ENCODE data around the gene KEAP1. TPM values are rescaled to one million over a fixed set of nuclear protein-coding genes. Genes with fewer than 3 reads are reported as not detected.

Gene KEAP1
- polyA plus RNA-seq, 1 donor from 2014 or later = 39.0 TPM

GRCh38 chr19:10550336-10550735 lies 47.2 kb upstream of the KEAP1 start:
- Histone ChIP-seq H3K79me2 (replicated peaks; ENCODE audit: insufficient read depth, low read length) (peaks cover 3% of the 10 kb centered on the region), H3K4me2 (ENCODE audit: low read length) (no peak overlapping the region), H3K9ac (ENCODE audit: low read length) (no peak overlapping the region), H3K9me3 (ENCODE audit: low read length) (no peaks in the 10 kb centered on the region), H3K27me3 (ENCODE audit: insufficient read depth, low read depth, low read length) (no peaks in the 10 kb centered on the region), H2AFZ (ENCODE audit: low read depth, low read length) (no peak overlapping the region), H3K9me2 (ENCODE audit: insufficient read depth, low read length) (no peaks in the 10 kb centered on the region), H4K20me1 (ENCODE audit: insufficient read depth) (no peaks in the 10 kb centered on the region), H3K36me3 (ENCODE audit: insufficient read depth, low read length) (peaks cover 7% of the 10 kb centered on the region), H3F3A (ENCODE audit: insufficient read depth, low read length, poor library complexity, severe bottlenecking) (no peaks in the 10 kb centered on the region), H3K27ac (ENCODE audit: low read length) (no peak overlapping the region), H3K4me3 (ENCODE audit: low read length) (no peak overlapping the region)
- TF ChIP-seq MXI1 (conservative IDR thresholded peaks at IDR 0.05; ENCODE audit: poor library complexity, severe bottlenecking) = no peak
- TF ChIP-seq CTCF (IDR thresholded peaks at IDR 0.05; ENCODE audit: poor library complexity, severe bottlenecking) = no peak
- no peak for TF ChIP-seq SMC3 (conservative IDR thresholded peaks at IDR 0.05; ENCODE audit: poor library complexity)
- no peak for TF ChIP-seq TAF1 (IDR thresholded peaks at IDR 0.05; ENCODE audit: low read depth)
- no peak for TF ChIP-seq EP300 (conservative IDR thresholded peaks at IDR 0.05; ENCODE audit: poor library complexity, severe bottlenecking)
- TF ChIP-seq RAD21 (conservative IDR thresholded peaks at IDR 0.05) = no peak
- no peak for TF ChIP-seq EZH2 (IDR thresholded peaks at IDR 0.05; ENCODE audit: borderline replicate concordance, insufficient read depth, low read length, poor library complexity, severe bottlenecking)
- no peak for TF ChIP-seq POLR2AphosphoS5 (IDR thresholded peaks at IDR 0.05)
- TF ChIP-seq REST (IDR thresholded peaks at IDR 0.05; ENCODE audit: borderline replicate concordance) = no peak

- no peak overlapping the region for H3K4me3 ChIP-seq (ENCODE audit: low read length)
- no peak overlapping the region for H3K4me2 ChIP-seq (ENCODE audit: low read length)
- no peaks in the 10 kb centered on the region for H3K27me3 ChIP-seq (ENCODE audit: insufficient read depth, low read depth, low read length)
- H3F3A ChIP-seq (ENCODE audit: insufficient read depth, low read length, poor library complexity, severe bottlenecking) = no peaks in the 10 kb centered on the region
- no peak overlapping the region for H3K27ac ChIP-seq (ENCODE audit: low read length)
- peaks cover 7% of the 10 kb centered on the region for H3K36me3 ChIP-seq (ENCODE audit: insufficient read depth, low read length)
- no peak for TF ChIP-seq TAF1 (IDR thresholded peaks at IDR 0.05; ENCODE audit: low read depth)
- no peak for TF ChIP-seq SMC3 (conservative IDR thresholded peaks at IDR 0.05; ENCODE audit: poor library complexity)
- no peak for TF ChIP-seq CTCF (IDR thresholded peaks at IDR 0.05; ENCODE audit: poor library complexity, severe bottlenecking)
- no peak for TF ChIP-seq RAD21 (conservative IDR thresholded peaks at IDR 0.05)
- H3K9me3 ChIP-seq (ENCODE audit: low read length) = no peaks in the 10 kb centered on the region
- no peak overlapping the region for H2AFZ ChIP-seq (ENCODE audit: low read depth, low read length)
- H3K9ac ChIP-seq (ENCODE audit: low read length) = no peak overlapping the region
- H3K9me2 ChIP-seq (ENCODE audit: insufficient read depth, low read length) = no peaks in the 10 kb centered on the region
- H3K79me2 ChIP-seq (replicated peaks; ENCODE audit: insufficient read depth, low read length) = peaks cover 7% of the 10 kb centered on the region
- H4K20me1 ChIP-seq (ENCODE audit: insufficient read depth) = no peaks in the 10 kb centered on the region
Measured at GRCh38 chr19:10549733-10550132, 46.6 kb upstream of the KEAP1 start.

All from neural cell (in vitro differentiated cells).